HG03342 (cell line): Measurements from ENCODE around the gene MYOF.
A peak's percentile ranks its signal among the peaks of the same experiment; 100 is the strongest.
"Not testable (repeated sequence)": the region's sequence is repeated elsewhere in the genome, so short reads cannot be mapped to it uniquely, and the experiment has no call there.

Experiments used
- ATAC-seq: cut with Tn5 transposase; IDR thresholded peaks from one replicate; pipeline ENCODE4 v1.9.1; 2021; ENCODE audit warnings: mild to moderate bottlenecking, moderate library complexity; ENCODE audit not compliant: unreplicated experiment

MYOF gene

GRCh38 chr10:93357680-93358079 is 124.5 kb downstream of the MYOF start:
- no peak for ATAC-seq

- no peak for ATAC-seq
These were observed 125.6 kb downstream of the MYOF start for GRCh38 chr10:93356516-93356915.

GRCh38 chr10:93352638-93353383 is 129.3 kb downstream of the MYOF start:
- no peak for ATAC-seq

- ATAC-seq: no peak
These were observed 135.4 kb downstream of the MYOF start for GRCh38 chr10:93346694-93347093.

- no peak for ATAC-seq
These were observed 136.0 kb downstream of the MYOF start for GRCh38 chr10:93346108-93346507.

GRCh38 chr10:93344691-93345090 is 137.4 kb downstream of the MYOF start:
- no peak for ATAC-seq

- ATAC-seq: no peak
These were observed 139.2 kb downstream of the MYOF start for GRCh38 chr10:93342921-93343320.

GRCh38 chr10:93342366-93342765 is 139.8 kb downstream of the MYOF start:
- no peak for ATAC-seq

- no peak for ATAC-seq
These were observed 144.8 kb downstream of the MYOF start for GRCh38 chr10:93337309-93337721.

GRCh38 chr10:93336678-93337077 is 145.5 kb downstream of the MYOF start:
- ATAC-seq: no peak

- no peak for ATAC-seq
These were observed 146.0 kb downstream of the MYOF start for GRCh38 chr10:93336110-93336509.

GRCh38 chr10:93334901-93335327 is 147.2 kb downstream of the MYOF start:
- ATAC-seq: no peak

- ATAC-seq: no peak
These were observed 148.0 kb downstream of the MYOF start for GRCh38 chr10:93334181-93334580.

- ATAC-seq: no peak
These were observed 148.7 kb downstream of the MYOF start for GRCh38 chr10:93333278-93333978.

GRCh38 chr10:93330824-93331223 is 151.3 kb downstream of the MYOF start:
- ATAC-seq: no peak

- ATAC-seq: no peak
These were observed 162.2 kb downstream of the MYOF start for GRCh38 chr10:93319896-93320295.

GRCh38 chr10:93319096-93319495 is 163.0 kb downstream of the MYOF start:
- no peak for ATAC-seq

GRCh38 chr10:93315246-93315645 is 166.9 kb downstream of the MYOF start:
- ATAC-seq: no peak

GRCh38 chr10:93314656-93315055 is 167.5 kb downstream of the MYOF start:
- not testable (repeated sequence) for ATAC-seq

GRCh38 chr10:93313798-93314197 is 168.3 kb downstream of the MYOF start:
- ATAC-seq: peak; percentile 67

GRCh38 chr10:93309062-93309461 is 173.1 kb downstream of the MYOF start:
- ATAC-seq: no peak

GRCh38 chr10:93305122-93305521 is 177.0 kb downstream of the MYOF start:
- no peak for ATAC-seq
